ENCODE measurements around the gene WWC2.
A peak's percentile ranks its signal among the peaks of the same experiment; 100 is the strongest.

The WWC2 gene

DNA sequence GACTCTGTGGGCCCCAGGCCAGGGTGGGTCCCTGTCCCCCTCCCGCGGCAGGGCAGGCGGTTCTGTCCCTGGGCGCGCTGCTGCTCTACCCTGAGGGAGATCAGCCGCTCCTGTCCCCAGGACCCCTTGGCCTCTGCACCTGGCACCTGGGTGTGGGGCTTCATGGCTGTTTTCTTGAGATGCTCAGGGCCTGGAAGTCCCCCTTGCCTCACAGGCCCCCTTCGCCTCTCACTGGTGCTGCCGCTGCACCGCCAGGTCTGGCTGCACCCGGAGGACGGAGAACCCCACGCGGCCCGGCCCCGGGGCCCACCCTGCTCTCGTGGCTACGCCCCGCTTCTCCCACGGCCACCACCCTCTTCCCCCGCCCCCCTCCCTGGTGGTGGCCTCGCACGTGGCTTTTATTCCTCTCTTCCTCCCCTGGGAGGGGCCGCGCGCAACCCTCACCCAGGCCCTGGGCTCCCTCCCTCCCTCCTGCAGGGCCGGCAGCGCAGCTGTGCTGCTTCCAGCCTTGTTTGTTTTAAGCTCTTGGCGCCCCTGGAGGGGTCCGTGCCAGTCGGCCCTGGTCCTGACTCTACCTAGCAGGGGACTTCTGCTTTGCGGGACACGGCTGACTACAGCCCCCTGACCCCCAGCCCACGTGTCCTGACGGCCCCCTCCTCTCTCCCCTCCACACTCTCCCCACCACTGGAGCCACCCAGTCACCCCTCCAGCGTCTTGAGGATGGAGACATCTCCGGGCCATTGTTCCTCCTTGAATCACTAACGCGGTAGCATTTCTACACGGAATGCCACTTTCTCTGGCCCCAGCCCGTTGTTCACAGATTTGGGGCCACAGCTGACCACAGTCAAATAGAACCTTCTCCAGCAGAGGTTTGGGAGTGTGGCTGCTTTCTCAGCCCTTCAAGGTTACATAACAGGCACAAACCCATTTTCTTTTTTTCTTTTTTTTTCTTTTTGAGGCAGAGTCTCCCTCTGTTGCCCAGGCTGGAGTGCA, 243.8 kb downstream of the WWC2 start:
- DNase-seq: no peak

- no peak for DNase-seq
Measured at GRCh38 chr4:183343730-183344129, 244.7 kb downstream of the WWC2 start.

DNA sequence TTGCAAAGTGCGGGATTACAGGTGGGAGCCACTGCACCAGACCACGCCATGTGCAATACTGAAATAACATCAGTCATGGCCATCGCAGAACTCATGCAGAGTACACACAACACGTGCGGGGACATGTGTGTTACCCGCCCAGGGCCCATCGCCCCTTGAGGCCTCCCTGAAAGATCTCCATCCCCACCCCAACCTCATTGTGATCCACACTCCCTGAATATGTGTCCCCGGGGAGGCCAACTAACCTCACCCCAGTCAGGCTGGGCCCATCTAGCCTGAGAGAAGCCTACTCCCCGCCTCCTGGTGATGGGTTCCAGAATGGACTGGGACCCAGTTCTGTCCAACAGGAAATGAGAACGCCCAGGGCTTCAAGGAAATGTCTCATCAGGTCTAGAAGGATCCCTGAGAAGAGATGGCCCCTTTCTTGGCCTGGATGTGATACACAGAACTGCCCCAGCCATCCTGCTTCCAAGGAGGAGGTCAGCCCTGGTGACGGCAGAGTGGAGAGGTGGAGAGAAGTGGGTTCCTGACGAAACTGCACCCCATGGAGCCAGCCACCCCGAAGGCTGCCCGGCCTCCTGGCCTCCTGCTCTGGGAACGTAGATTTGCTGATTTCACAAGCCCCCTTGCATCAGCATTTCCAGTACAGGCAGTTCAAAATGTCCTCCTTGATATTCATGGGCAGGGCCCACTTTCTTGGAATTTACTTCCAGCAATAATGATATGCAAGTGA, 245.6 kb downstream of the WWC2 start:
- no peak for DNase-seq

GRCh38 chr4:183345261-183345660, 246.2 kb downstream of the WWC2 start:
- DNase-seq: no peak

DNA sequence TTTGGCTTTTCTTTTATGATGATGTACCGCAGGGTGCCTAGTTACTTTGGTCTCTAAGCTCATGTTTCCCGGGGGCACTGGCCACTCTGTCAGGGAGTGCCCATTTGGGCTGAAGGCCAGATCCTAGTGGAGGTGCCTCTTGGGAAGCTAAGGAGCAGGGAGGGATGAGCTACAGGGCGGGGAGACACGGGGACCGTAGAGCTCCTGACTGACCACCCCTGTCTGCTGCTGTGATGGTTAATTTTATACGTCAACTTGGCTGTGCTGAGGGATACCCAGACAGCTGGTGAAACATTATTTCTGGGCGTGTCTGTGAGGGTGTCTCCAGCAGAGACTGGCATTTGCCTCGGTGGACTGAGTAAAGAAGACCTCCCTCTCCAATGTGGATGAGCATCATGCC, 248.1 kb downstream of the WWC2 start:
- DNase-seq: no peak

GRCh38 chr4:183347566-183347965, 248.5 kb downstream of the WWC2 start:
- DNase-seq: no peak

DNA sequence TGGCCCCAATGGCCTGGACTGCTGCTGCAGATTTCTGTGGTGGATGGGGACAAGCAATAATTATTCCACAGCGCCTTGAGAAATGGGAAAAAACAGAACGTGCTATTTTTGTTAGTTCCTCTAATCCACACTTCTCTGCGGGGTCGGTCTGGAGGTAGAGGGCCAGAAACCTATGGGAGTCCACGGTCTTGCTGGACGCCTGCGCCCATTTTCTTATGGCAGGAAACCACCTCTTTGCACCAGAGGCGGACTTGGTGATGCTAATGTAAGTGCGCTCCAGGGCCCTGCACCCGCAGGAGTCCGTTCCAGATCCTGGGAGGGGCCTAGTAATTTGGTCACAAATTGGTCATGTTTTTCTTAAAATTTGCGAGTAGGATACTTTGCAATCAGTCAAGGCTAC, 249.1 kb downstream of the WWC2 start:
- DNase-seq: no peak

DNA sequence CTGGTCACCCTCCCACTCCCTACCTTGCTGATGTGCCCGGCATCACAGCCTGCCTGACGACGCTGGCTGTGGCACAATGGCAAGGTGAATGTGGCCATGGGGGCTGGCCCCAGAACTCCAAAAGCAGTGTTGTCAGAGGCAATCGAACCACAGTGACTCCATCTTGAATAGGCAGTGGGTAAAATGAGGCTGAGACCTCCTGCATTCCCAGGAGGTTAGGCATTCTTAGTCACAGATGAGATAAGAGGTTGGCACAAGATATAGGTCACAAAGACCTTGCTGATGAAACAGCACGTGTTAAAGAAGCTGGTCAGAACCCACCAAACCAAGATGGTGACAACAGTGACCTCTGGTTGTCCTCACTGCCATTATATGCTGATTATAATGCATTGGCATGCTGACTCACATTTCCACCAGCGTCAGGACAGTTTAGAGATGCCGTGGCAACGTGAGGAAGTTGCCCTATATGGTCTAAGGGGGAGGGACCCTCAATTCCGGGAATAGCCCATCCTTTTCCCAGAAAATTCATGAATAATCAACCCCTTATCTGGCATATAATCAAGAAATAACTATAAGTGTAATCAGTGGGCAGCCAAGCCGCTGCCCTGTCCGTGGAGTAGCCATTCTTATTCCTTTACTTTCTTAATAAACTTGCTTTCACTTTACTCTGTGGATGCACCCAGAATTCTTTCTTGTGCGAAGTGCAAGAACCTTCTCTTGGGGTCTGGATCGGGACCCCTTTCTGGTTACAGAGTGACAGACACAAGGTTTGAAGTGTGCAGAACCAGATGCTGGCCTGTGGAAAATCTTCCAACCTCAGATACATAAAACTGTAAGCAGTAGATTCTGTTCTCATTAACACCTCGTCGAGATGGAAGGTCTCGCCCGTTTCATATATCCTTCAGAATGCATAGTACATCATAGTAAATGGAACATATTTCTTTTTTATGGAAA, 249.9 kb downstream of the WWC2 start:
- DNase-seq: peak; percentile 5

DNA sequence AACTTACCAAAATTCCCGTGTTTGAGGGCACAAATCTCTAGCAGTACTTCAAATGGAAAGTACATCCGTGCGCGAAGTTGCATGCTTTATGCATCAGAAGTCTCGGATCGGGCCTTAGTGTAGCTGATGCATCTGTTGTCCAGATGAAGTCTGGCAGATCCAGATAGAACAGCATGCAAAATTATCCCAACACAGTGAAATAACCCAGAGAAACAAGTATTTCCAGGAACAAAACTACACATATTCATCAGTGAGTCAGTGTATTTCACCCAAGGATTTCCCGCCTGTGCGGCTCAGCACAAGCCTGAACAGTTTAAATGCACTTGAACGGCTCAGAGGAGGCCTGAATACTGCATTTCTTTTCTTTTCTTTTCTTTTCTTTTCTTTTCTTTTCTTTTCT, 250.6 kb downstream of the WWC2 start:
- no peak for DNase-seq

GRCh38 chr4:183350317-183351071, 251.4 kb downstream of the WWC2 start:
- no peak for DNase-seq

DNA sequence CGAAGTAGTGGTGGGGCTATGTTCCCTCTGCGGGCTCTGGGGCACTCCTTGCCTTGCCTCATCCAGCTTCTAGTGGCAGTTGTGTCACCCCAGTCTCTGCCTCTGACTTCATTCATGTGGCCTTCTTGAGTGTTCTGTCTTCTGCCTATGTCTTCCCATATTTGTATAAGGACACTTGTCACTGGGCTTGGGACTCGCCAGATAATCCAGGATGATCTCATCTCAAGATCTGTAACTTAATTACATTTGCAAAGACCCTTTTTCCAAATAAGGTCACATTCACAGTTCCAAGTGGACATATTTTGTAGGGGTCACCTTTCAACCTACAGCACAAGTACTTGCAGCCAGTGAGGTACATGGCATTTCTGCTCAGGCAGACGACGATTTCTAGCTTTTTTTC, 253.5 kb downstream of the WWC2 start:
- DNase-seq: no peak

GRCh38 chr4:183353557-183353956, 254.5 kb downstream of the WWC2 start:
- DNase-seq: no peak

DNA sequence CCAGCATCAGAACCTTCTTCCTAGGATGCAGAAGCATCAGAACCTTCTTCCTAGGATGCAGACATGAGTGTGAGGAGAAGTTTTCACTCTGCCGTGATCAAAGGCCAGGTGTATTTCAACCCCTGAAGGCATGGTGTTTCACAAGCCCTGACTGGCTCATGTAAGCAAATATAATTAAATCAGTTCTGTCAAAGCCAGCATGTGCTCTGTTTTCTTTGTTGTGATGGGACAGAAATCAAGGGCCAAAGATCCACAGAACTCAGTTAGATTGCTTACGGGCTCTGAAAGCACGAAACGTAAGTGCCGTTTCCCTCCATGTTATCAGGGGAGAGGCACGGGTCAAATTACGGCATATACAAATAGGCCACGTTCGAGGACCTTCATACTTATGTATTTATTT, 255.2 kb downstream of the WWC2 start:
- DNase-seq: no peak

DNA sequence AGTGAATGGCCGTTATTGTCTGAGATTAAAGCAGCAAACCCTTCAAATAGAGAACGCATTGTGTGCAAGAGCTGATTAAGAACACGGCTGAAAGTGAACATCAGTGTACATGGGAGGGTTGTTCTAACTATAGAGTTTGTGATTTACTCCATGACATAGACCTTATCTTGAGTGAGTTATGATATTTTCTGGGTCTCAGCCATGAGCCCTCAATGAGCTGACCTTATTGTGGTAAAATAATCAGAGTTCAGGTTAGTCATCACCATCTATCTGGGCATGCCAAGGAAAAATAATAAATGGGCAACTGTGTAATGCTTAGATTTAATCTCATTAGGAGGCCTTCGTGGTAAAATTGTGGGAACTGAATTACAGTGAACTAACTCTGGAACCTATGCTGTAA, 256.3 kb downstream of the WWC2 start:
- DNase-seq: no peak

- DNase-seq: no peak
Measured at GRCh38 chr4:183356173-183356830, 257.2 kb downstream of the WWC2 start.

DNA sequence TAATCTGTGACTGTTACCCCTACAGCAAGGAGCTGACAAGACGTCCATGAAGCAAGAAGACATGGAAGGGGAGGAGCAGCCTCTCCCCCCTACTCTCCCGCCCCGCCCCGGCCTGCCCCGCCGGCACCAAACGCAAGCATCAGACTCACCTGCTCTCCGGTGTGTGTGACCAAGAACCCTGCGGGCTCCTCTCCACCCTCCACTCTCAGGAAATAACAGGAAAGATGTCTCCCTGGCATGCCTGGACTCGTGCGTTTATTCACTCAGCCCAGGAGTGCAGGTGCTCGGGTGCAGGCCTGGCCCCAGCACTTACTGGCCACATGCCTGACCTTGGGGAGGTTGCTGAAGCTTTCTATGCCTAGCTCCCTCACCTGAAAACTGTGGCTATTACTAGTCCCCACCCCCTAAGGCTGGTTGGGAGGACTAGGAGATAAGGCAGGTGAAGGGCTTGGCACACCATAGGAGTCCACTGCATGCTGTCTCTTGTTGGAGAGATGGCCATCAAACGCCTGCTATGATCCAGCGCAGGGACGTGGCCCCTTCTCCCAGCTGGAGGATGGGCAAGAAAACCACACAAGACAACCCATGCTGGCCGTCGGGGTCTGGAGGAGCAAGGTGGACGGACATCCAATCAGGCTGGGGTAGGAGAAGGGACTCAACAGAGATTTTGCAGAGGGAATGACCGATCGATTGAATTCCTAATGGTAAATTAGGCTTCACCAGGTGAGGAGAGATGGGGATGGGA, 258.0 kb downstream of the WWC2 start:
- DNase-seq: no peak

GRCh38 chr4:183358215-183358755, 259.2 kb downstream of the WWC2 start:
- no peak for DNase-seq

DNA sequence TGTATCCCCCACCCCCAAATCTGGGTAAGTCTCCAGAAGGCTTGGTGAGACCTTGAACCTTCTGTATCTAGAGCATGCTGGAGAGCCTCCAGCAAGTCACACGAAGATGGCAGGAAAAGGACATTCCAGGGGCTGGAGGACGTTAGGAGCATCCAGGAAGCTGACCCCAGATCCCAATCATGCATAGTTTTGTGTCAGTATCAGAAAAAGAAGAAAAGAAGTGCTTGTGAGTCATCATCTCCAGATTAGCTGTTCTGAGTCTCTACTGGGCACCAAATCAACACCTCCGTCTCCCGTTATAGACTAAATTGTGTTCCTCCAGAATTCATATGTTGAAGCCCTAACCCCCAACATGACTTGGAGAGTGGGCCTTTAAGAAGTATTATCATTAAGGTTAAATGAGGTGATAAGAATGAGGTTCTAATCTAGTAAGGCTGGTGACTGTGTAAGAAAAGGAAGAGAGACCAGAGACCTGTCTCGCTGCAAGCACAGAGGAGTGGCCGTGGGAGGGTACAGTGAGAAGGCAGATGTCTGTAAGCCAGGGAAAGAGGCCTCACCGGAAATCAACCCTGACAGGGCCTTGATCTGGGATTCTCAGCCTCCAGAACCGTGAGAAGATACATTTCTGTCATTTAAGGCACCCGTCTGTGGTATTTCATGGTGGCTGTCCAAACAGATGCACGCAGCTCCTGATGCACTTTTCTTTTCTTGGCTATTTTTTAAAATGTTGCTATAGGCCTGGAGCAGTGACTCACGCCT, 261.3 kb downstream of the WWC2 start:
- no peak for DNase-seq

GRCh38 chr4:183362036-183362435, 263.0 kb downstream of the WWC2 start:
- no peak for DNase-seq
